IMR-90 (cell line): ENCODE data around the gene CORO7.

Experiments
- BHLHE40 ChIP-seq: fragments of 150-350 bp; IDR thresholded peaks from 2 replicates; pipeline ENCODE4 v1.6.1; 2016; ENCODE audit warnings: mild to moderate bottlenecking, low read depth, low read length
- CEBPB ChIP-seq: IDR thresholded peaks from 2 replicates; pipeline ENCODE4 v1.6.1; 2012; ENCODE audit warnings: low read depth, low read length, improper control_type of control experiment
- CHD1 ChIP-seq: IDR thresholded peaks from 2 replicates; pipeline ENCODE4 v1.6.1; 2012; ENCODE audit warnings: low read depth, low read length, improper control_type of control experiment
- CTCF ChIP-seq: conservative IDR thresholded peaks from 2 replicates; pipeline ENCODE4 v1.5.1; 2012; ENCODE audit warnings: mild to moderate bottlenecking, low read depth, low read length, improper control_type of control experiment
- MAFK ChIP-seq: IDR thresholded peaks from 2 replicates; pipeline ENCODE4 v1.6.1; 2012; ENCODE audit warnings: low read depth, low read length, improper control_type of control experiment
- MAZ ChIP-seq: IDR thresholded peaks from 2 replicates; pipeline ENCODE4 v1.6.1; 2012; ENCODE audit warnings: low read depth, mild to moderate bottlenecking, low read length, improper control_type of control experiment, moderate library complexity, borderline replicate concordance
- MXI1 ChIP-seq: IDR thresholded peaks from 2 replicates; pipeline ENCODE4 v1.6.1; 2012; ENCODE audit warnings: low read depth, mild to moderate bottlenecking, low read length, moderate library complexity, borderline replicate concordance
- NFE2L2 ChIP-seq: fragments of 150-350 bp; IDR thresholded peaks from 2 replicates; pipeline ENCODE4 v1.6.1; 2016; ENCODE audit warnings: low read depth, mild to moderate bottlenecking, low read length
- POLR2A ChIP-seq: IDR thresholded peaks from 2 replicates; pipeline ENCODE4 v1.6.1; 2012; ENCODE audit warnings: mild to moderate bottlenecking, low read depth, low read length
- RAD21 ChIP-seq: IDR thresholded peaks from 2 replicates; pipeline ENCODE4 v1.6.1; 2012; ENCODE audit warnings: low read length, improper control_type of control experiment
- RCOR1 ChIP-seq: IDR thresholded peaks from 2 replicates; pipeline ENCODE4 v1.6.1; 2012; ENCODE audit warnings: mild to moderate bottlenecking, low read length, improper control_type of control experiment; ENCODE audit not compliant: insufficient replicate concordance
- RFX5 ChIP-seq: IDR thresholded peaks from 2 replicates; pipeline ENCODE4 v1.8.0; 2012; ENCODE audit warnings: low read depth, mild to moderate bottlenecking, low read length, moderate library complexity
- SMC3 ChIP-seq: fragments of 150-350 bp; IDR thresholded peaks from 2 replicates; pipeline ENCODE4 v1.6.1; 2016; ENCODE audit warnings: low read depth, mild to moderate bottlenecking, antibody characterized with exemption, low read length, moderate library complexity
- USF2 ChIP-seq: fragments of 150-350 bp; IDR thresholded peaks from 2 replicates; pipeline ENCODE4 v1.6.1; 2017; ENCODE audit warnings: mild to moderate bottlenecking, antibody characterized with exemption, low read length, low read depth

GRCh38 chr16:4452674-4453073 lies 36.3 kb upstream of the CORO7 start:
- TF ChIP-seq CTCF (no peak), POLR2A (no peak), SMC3 (no peak), RAD21 (no peak), CEBPB (no peak), NFE2L2 (no peak), MXI1 (no peak), RFX5 (no peak), RCOR1 (no peak), MAFK (no peak), BHLHE40 (no peak), CHD1 (no peak), USF2 (no peak), MAZ (no peak)
